KMS-11 (cell line): ENCODE results near the gene SKAP2.

Experiments used
- H2AFZ ChIP-seq: fragments of 200-600 bp; sonication (generic); 2 replicates; pipeline ENCODE4 v1.6.1; 2016; ENCODE audit warnings: antibody characterized with exemption, mixed run types, low read depth
- H3K27ac ChIP-seq: fragments of 200-600 bp; sonication (generic); 2 replicates; pipeline ENCODE4 v1.6.1; 2016; ENCODE audit warnings: mild to moderate bottlenecking, mixed run types
- H3K27me3 ChIP-seq: fragments of 200-600 bp; sonication (generic); 2 replicates; pipeline ENCODE4 v1.6.1; 2017; ENCODE audit warnings: mild to moderate bottlenecking, low read depth, mixed run types, moderate library complexity; ENCODE audit not compliant: insufficient read depth
- H3K36me3 ChIP-seq: fragments of 200-600 bp; sonication (generic); 2 replicates; pipeline ENCODE4 v1.6.1; 2017; ENCODE audit warnings: mild to moderate bottlenecking, mixed run types; ENCODE audit not compliant: insufficient read depth
- H3K4me1 ChIP-seq: fragments of 200-600 bp; sonication (generic); 2 replicates; pipeline ENCODE4 v1.6.1; 2016; ENCODE audit warnings: mild to moderate bottlenecking, low read depth, mixed run types; ENCODE audit not compliant: poor library complexity, severe bottlenecking
- H3K4me2 ChIP-seq: fragments of 200-600 bp; sonication (generic); 2 replicates; pipeline ENCODE4 v1.7.0; 2016; ENCODE audit warnings: mild to moderate bottlenecking, mixed run types
- H3K4me3 ChIP-seq: fragments of 200-600 bp; sonication (generic); IDR thresholded peaks from 2 replicates; pipeline ENCODE4 v1.6.1; 2017; ENCODE audit warnings: low read depth, low read length, mixed read lengths; ENCODE audit not compliant: insufficient read depth
- H3K79me2 ChIP-seq: fragments of 200-600 bp; sonication (generic); 2 replicates; pipeline ENCODE4 v1.6.1; 2016; ENCODE audit warnings: low read depth, mixed run types; ENCODE audit not compliant: insufficient read depth
- H3K9ac ChIP-seq: fragments of 200-600 bp; sonication (generic); 2 replicates; pipeline ENCODE4 v1.6.1; 2016; ENCODE audit warnings: mild to moderate bottlenecking, mixed run types
- H4K20me1 ChIP-seq: fragments of 200-600 bp; sonication (generic); 2 replicates; pipeline ENCODE4 v1.6.1; 2016; ENCODE audit warnings: mild to moderate bottlenecking, mixed run types; ENCODE audit not compliant: insufficient read depth
- TF ChIP-seq, protein P1 (sequence below): fragments of 200-600 bp; sonication (generic); conservative IDR thresholded peaks from 2 replicates; pipeline ENCODE4 v1.6.1; 2017; ENCODE audit warnings: low read depth, mild to moderate bottlenecking, antibody characterized with exemption, low read length, moderate library complexity, mixed read lengths

SKAP2 gene

DNA sequence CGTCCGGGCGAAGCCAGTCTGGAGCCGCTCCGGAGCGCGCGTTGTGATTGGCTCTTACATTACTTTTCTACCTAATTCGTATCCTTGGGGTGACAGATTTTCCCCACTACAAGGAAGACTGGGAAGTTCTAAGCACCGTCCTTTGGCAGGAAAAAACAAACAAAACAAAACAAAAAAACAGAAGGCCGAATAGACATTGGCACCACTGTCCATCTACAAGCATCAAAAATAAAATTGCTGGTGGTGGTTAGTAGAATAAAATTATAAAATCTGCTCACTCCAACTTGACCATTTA is 651 bp upstream of the SKAP2 start:
- H3K4me2 ChIP-seq: peak overlapping the region; percentile 90
- H3K36me3 ChIP-seq: no peaks in the 10 kb centered on the region
- no peaks in the 10 kb centered on the region for H4K20me1 ChIP-seq
- H3K27me3 ChIP-seq: no peaks in the 10 kb centered on the region
- TF ChIP-seq, protein P1, sequence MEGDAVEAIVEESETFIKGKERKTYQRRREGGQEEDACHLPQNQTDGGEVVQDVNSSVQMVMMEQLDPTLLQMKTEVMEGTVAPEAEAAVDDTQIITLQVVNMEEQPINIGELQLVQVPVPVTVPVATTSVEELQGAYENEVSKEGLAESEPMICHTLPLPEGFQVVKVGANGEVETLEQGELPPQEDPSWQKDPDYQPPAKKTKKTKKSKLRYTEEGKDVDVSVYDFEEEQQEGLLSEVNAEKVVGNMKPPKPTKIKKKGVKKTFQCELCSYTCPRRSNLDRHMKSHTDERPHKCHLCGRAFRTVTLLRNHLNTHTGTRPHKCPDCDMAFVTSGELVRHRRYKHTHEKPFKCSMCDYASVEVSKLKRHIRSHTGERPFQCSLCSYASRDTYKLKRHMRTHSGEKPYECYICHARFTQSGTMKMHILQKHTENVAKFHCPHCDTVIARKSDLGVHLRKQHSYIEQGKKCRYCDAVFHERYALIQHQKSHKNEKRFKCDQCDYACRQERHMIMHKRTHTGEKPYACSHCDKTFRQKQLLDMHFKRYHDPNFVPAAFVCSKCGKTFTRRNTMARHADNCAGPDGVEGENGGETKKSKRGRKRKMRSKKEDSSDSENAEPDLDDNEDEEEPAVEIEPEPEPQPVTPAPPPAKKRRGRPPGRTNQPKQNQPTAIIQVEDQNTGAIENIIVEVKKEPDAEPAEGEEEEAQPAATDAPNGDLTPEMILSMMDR: no peak
- peak overlapping the region; percentile 38 for H3K4me3 ChIP-seq
- peaks cover 24% of the 10 kb centered on the region for H3K4me1 ChIP-seq
- peak overlapping the region; percentile 86 for H2AFZ ChIP-seq
- peak overlapping the region; percentile 79 for H3K27ac ChIP-seq
- H3K9ac ChIP-seq: peak overlapping the region; percentile 72; the same call in 1 of the 2 replicates
- H3K79me2 ChIP-seq: peaks cover 9% of the 10 kb centered on the region; the same call in 1 of the 2 replicates

DNA sequence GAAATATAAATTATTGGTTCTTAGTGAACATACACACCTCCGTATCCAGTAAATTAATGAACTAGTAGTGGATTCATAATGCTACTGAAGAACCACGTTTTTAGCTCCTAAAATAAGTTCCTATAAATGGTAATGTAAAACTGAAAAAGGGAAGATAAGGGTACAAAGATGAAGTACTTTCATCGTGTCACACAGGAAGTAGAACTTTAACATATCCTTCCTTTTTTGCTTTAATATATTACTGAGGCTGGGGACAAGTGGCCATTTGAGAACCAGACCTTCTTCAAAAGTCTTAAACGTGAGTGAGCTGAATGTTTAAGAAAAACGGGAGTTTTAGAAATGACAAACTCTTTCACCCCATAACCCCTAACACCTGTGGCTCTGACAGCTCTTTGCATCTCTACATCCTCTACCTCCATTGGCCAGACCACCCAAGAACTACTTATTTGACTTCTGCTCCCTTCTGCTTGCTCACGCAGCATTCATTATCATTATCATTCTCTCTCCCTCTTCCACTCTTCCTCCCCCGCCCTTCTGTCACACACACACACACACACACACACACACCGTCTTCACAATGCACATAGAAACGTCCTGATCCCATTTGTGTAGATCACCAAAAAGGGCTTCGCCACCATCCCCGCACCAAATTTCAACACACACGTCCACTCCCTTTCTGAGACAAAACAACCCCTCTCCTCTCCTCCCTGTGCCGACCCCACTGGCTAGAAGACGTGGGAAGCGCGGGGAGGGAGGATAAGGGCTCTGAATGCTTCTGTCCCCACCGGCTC is 677 bp downstream of the SKAP2 start:
- peak overlapping the region; percentile 86 for H3K4me2 ChIP-seq
- H4K20me1 ChIP-seq: no peaks in the 10 kb centered on the region
- no peak overlapping the region for H3K4me3 ChIP-seq
- TF ChIP-seq, protein P1: no peak
- no peaks in the 10 kb centered on the region for H3K27me3 ChIP-seq
- peaks cover 9% of the 10 kb centered on the region; the same call in 1 of the 2 replicates for H3K79me2 ChIP-seq
- peaks cover 24% of the 10 kb centered on the region for H3K4me1 ChIP-seq
- peak overlapping the region; percentile 79 for H3K27ac ChIP-seq
- H3K36me3 ChIP-seq: no peaks in the 10 kb centered on the region
- H3K9ac ChIP-seq: peak overlapping the region; percentile 72
- peak overlapping the region; percentile 86 for H2AFZ ChIP-seq

DNA sequence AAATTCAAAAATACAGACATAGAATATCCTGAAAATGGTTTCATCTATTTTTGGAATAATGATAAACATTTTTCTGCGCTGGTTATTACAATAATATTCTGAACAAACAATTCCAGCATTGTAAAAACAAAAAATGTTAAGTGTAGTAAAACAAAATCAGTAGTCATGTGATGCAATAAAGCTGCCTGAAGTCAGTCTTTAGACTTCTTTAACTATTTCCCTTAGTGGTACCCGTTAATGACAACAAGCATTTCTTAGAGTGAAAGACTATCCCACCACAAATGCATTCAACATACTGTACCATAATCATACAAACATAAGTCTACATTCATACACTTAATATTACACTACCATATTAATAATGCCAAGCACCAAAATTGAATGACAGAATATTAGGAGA is 1.6 kb downstream of the SKAP2 start:
- peaks cover 9% of the 10 kb centered on the region; the same call in 1 of the 2 replicates for H3K79me2 ChIP-seq
- H3K4me3 ChIP-seq: no peak overlapping the region
- no peak overlapping the region for H3K9ac ChIP-seq
- H2AFZ ChIP-seq: peak overlapping the region; percentile 86; the same call in 1 of the 2 replicates
- peaks cover 24% of the 10 kb centered on the region for H3K4me1 ChIP-seq
- peak overlapping the region; percentile 86 for H3K4me2 ChIP-seq
- H4K20me1 ChIP-seq: no peaks in the 10 kb centered on the region
- no peaks in the 10 kb centered on the region for H3K36me3 ChIP-seq
- no peaks in the 10 kb centered on the region for H3K27me3 ChIP-seq
- TF ChIP-seq, protein P1: no peak
- peak overlapping the region; percentile 79; the same call in 1 of the 2 replicates for H3K27ac ChIP-seq

DNA sequence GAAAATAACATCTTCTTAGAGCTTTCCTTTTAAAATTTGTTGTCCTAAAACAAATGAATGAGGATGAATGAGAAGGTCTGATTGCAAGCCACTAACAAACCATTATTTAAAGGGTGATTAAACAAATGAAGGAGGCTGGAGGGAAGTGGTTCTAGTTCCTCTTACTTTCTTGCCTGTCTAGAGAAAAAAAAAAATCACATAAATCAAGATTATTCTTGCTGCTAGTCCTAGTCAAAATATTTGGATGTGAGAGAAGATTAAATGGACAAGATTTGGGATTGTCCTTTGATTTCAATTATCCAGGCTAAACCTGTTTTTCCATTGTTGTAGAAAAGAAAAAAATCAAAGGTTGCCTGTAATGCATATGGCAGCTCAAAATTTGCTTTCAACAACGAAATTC is 3.3 kb downstream of the SKAP2 start:
- Histone ChIP-seq H3K27me3 (no peaks in the 10 kb centered on the region), H2AFZ (no peak overlapping the region), H3K79me2 (peaks cover 9% of the 10 kb centered on the region; the same call in 1 of the 2 replicates), H3K36me3 (no peaks in the 10 kb centered on the region), H3K27ac (no peak overlapping the region), H3K4me1 (peaks cover 24% of the 10 kb centered on the region), H3K4me3 (no peak overlapping the region), H3K9ac (no peak overlapping the region), H4K20me1 (no peaks in the 10 kb centered on the region), H3K4me2 (no peak overlapping the region)
- TF ChIP-seq, protein P1: no peak
